GM18499 (cell line): ENCODE data around the gene AKAP8.

Source experiments
- ATAC-seq: cut with Tn5 transposase; IDR thresholded peaks from one replicate; pipeline ENCODE4 v1.9.1; 2021; ENCODE audit warnings: moderate number of reproducible peaks; ENCODE audit not compliant: insufficient read depth, unreplicated experiment

The AKAP8 gene

GRCh38 chr19:15305582-15306334 lies 73.8 kb downstream of the AKAP8 start:
- no peak for ATAC-seq

DNA sequence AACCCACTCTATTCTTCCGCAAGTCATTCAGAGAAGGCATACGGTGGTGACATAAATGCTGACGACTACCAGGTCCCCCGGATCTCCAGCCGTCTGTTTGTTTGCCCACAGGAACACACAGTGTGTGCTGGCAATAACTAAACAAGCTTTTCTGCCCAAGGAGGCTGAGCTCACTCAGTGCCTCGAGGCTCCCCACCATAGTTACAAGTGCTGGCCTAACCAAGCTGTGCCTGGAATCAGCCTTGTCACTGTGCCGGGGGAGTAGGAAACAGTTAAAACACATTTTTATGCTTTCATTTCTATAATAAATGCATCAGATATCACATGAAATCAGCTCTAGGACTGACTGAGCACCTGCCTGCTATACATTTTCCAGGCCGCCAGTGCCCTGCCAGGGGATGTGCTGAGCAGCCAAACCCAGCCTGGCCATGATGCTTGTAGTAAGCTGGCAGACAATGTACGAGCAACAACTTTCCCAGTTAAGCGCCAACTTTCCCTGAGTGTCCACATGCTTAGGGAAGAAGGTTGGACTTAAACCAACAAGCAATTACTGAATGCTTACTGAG lies 75.4 kb downstream of the AKAP8 start:
- ATAC-seq: no peak
